GM11168 (cell line): ENCODE measurements around the gene PABPC1L.

ENCODE experiments used
- in situ Hi-C: fragments of 300-500 bp; cut with MboI; formaldehyde crosslinking; loops from one replicate; pipeline ENCODE4 v1.12.0; 2022; ENCODE audit warnings: low sequenced_read_pairs; ENCODE audit not compliant: unreplicated experiment

The PABPC1L gene

DNA sequence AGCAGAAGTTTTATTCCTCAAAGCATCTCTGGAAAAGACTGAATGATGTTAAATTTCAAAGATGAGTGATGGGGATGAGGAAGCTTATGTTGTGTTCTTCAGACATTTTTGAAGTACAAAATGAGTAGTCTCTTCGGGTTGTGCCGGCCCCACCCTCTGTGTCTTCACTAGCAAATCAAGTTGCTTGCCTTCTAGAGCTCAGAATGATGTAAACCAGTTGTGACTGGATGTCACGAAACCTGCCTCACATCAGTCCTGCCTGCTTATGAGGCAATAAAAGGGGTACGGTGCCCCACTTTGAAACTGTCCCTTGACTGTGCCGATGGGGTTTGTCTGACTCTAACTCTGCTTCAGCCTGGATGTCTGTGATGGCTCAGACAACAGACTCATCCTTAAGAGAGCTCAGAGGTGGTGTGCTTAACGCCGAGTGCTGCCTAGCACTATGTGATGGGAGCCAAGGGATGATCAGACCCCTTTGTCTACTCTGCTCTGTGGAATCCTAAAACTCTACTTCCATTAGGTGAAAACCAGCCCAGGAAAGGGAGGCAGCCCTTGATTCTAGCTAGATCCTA lies 31.3 kb downstream of the PABPC1L start:
- in situ Hi-C loops, result no loop called here

DNA sequence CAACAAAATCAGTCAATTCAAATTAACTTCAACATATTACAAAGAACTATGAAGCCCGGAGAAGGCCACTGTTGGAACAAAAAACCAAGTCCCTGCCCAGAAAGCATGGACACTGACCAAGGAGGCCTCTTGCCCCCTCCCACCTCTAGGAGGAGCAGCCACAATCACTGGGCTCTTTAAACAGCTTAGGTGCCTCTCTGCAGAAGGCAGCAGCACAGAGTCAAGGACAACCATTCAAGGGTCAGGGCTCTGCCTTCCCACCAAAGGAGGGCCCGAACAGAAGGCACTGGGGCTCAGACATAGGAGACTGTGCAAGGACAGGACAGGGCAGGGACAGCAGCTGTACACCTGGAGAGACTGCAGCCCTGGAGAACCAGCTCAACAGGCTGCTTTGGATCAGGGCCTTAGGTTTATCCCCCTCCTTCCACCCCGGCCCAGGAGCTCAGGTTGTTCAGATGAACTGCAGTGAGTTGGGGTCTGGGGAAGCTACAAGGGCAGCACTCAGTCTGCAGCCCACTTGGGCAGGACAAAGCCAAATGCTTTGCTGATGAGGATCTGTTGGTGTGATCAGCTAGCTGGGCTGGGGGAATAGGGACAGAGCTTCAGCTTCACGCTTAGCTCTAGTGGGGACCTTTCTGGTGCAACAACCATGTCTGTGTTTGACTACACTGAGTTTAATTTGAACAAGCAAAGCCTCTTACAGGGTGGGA lies 32.6 kb downstream of the PABPC1L start:
- in situ Hi-C loops, result no loop called here

DNA sequence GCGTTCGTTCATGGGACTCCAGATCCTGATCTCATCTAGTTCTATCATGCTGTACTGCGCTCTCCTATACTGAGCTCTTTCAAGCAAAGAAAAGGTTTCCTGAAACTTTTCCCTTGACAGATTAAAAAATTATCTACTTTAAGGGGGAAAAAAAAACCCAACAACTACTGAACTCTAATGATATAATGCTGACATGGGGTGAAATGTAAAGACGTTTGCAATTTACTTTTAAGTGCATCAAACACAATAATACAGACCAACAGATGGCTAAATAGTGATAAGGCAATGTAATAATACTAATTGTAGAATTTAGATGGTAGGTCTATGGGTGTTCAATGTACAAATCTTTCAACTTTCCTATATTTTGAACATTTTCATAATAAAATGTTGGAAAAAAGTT lies 34.0 kb downstream of the PABPC1L start:
- in situ Hi-C loops, result no loop called here

DNA sequence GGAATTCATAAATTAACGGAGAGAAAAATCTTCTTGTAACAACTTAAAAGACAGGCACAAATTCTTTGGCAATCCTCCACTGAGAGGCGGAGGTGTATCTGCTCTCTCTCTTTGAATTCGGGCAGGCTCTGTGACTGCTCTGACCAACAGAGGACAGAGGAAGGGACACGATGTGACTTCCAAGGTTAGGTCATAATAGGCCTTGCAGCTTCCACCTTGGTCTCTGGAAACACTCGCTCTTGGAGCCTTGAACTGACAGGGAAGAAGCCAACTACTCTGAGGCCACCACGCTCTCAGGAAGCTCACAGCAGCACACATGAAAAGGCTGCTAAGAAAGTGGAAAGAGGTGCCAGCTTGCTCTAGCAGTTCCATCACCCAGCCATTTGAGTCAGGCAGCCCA lies 35.4 kb downstream of the PABPC1L start:
- in situ Hi-C loops, result no loop called here

DNA sequence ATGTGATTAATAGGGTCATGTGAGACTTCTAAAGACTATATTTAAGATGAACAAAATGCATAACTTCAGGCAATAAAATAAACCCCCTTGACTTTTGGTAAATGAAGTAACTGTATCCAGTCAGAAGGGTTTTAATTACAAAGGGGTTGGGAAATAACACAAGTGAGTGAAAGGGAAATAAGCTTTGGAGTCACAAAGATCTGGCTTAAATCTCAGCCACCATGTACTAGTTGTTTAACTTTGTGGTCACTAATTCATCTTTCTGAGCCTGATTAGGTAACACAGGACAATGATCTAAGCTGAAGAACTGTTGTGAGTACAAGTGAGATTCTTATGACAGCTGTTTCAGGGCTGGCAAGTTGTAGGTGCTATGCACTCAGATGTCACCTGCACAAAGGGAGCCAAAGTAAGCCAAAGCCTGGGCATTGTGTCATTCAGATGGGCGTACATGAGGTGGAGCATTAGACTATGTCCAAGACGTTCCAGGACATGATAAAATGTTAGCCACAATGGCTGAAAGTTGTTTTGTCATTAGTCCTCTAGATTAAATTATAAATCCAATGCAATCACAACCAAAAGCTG lies 36.5 kb downstream of the PABPC1L start:
- in situ Hi-C loops, result no loop called here

DNA sequence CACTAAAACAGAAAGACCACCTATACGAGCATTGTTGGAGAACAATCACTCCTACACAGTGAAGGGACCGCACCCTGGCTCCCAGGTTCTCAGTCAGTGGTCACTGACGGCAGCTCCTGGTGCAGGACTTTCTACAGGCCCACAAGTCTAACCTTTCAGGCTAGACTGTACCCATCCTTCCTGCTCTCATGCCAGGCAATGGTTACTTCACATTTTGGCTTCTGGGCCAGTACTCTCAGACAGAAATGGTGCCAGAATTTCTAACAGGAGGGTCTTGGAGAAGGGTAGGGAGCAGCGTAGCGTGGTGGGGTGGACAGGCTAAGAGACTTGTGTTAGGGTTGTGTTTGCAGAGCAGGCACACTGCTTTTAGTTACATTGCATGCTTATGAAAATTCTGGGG lies 38.2 kb downstream of the PABPC1L start:
- in situ Hi-C loops, result no loop called here

DNA sequence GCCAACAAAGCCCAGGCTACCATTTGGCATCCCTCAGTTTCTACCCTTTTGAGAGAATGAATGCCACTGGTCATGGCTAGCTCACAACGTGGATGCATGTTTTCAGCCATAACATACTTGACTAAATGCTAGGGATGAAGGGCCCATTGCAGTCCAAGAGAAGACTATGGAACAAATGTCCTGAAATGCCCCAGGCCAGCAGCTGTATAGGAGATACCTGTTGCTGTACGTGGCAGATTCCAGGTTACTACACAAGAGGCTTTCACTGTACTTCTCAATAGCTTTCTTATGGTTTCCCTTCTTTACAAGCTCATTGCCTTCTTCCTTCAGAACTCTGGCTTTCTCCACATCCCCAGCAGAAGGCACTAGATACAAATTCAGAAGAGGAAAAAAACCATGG lies 38.7 kb downstream of the PABPC1L start:
- in situ Hi-C loops, result no loop called here

DNA sequence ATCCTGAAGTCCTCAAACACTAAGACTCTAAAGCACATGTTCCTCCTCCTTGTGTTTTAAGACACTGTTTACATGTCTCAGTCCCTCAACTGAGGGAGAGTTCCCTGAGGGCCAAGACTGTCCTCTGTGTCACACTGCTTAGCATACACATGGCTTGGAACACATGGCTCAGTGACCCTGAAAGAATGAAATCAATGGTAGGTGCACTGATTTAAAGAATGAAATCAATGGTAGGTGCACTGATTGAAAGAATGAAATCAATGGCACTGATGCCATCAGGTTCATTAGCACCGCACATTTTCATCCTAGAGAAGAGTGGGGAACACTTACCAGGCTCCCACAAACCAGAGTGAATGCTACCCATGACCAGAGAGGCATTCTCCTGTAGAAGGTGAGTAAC lies 40.5 kb downstream of the PABPC1L start:
- in situ Hi-C loops, result no loop called here

DNA sequence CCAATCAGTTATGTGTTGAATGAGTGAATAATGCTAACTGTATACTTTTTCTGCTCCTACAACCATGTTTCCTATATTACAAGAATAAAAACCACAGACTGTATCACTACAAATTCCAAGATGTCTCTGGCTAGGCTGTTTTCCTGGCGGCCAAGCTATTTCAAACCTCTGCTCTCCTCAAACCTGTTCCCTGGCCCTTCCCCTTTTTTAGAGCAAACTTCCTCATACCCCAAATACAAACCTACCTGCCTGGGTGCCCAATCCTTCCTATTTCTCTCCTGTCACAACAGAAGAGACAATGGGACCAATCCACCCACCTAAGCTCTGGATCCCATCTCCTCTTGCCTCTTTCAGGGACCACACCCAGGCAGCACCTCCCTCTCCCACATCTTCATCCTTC lies 42.9 kb downstream of the PABPC1L start:
- in situ Hi-C loops, result no loop called here

DNA sequence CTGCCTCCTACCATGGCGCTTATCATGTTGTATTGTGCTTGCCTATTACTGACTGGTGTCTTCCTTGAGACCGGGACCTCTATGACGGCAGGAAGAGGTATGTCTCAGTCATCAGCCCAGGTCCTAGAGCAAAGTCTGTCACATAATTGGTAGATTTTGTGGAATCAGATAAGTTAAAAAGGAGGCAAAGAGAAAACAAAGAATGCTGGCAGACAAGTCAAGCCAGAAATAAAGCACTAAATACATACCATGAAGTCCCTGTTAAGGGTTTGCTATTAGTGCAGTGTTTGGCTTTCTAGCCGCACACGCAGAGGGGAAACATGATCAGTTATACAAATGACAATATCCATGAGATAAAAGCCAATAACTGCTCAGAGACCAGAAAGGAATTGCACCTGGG lies 44.4 kb downstream of the PABPC1L start:
- in situ Hi-C loops, result no loop called here

DNA sequence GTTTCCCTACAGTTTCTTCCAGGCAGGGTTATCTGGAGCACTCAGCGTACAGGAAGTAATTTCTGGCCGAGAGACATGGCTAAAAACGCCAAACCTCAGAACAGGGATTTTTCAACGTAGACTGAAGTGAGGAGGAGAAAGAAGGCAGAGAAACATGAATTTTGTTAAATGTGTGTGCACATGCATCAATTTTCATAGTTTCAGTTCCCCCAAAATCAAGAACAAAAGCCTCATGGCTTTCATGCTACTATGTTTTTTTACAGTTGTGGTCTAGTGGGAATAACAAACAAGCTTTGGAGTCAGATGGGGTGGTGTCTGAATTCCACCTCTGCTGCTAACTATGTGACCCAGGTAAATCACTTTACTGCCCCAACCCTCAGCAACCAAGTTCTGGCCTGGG lies 45.4 kb downstream of the PABPC1L start:
- in situ Hi-C loops, result no loop called here

DNA sequence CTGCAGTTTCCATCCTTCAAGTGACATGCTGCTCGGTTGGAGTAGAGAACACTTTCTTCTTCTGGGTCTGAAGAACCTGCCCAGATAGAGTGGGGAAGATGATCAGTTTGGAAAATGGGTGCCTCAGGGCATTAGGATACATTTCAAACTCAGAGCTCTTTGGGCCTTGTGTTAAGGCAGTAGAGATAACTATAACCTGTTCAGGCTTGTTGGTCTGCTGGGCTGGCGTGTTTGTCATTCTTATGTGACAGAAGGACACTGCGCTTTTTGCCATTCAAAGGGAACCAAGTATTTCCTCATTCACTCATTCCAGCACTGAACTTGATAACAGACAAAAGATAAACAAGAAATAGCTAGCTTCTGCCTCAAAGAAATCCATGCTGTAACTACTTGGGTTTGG lies 46.5 kb downstream of the PABPC1L start:
- in situ Hi-C loops, result no loop called here

DNA sequence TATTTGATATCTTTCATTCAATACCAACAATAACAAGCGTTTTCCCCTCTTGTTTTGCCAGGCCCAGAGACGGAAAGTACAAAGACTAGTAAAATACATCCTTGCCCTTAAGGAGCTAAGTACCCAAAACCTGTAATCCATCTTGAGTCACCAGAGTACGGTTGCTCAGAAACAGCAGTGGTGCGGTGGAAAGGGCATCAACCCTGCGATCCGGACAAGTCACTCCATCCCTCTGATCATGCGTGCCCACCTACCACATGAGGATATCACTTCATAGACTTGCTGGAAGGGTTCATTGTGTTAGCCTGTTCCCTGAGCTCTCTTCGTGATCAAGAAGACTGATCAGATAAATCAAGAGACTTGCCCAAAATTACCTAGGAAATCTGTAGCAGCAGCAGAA lies 48.4 kb downstream of the PABPC1L start:
- in situ Hi-C loops, result no loop called here

DNA sequence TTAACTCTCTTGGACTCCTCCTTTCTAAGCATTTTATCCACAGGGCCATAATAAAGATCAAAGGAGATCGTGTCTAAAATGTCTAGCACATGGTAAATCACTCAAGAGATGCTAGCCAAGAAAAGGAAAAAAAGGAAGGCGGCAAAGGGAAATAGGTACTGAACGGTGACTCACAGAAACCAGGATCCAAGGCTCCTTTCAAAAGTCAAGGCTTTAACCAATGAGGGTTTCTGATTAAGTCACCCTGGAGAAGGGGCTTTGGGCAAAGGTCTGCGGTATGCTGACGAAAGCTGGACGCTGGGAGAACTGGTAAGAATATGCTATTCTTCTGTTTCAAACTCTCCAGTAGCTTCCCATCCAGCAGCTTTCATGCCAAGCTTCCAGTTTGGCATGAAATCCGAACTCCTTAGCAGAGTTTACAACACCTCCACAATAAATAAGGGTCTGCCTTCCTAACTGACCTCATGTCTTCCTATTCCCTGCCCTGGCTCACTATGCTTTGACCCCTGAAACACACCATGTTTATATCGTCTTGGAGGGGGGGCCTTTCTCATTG lies 49.3 kb downstream of the PABPC1L start:
- in situ Hi-C loops, result no loop called here

DNA sequence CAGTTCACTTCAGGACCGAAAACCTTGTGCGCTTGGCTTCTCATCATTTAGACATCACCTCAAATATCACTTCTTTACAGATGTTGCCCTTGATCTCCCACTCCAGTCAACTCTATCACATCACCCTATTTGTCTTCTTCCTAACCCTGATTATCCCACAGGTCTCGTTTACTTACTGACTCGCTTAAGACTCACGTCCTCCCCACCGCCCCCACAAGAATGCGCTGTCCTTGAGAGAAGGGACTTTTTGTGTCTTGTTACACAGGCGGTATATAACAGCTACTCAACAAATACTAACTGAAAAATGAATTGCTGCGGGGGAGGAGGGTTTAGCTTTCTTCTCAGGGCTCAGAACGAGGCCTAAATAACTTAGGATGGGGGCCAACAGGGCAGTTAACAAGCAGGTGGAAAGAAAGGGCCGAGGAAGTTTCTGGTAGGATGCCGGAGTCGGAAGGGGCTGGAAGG lies 49.8 kb downstream of the PABPC1L start:
- in situ Hi-C loops, result no loop called here

DNA sequence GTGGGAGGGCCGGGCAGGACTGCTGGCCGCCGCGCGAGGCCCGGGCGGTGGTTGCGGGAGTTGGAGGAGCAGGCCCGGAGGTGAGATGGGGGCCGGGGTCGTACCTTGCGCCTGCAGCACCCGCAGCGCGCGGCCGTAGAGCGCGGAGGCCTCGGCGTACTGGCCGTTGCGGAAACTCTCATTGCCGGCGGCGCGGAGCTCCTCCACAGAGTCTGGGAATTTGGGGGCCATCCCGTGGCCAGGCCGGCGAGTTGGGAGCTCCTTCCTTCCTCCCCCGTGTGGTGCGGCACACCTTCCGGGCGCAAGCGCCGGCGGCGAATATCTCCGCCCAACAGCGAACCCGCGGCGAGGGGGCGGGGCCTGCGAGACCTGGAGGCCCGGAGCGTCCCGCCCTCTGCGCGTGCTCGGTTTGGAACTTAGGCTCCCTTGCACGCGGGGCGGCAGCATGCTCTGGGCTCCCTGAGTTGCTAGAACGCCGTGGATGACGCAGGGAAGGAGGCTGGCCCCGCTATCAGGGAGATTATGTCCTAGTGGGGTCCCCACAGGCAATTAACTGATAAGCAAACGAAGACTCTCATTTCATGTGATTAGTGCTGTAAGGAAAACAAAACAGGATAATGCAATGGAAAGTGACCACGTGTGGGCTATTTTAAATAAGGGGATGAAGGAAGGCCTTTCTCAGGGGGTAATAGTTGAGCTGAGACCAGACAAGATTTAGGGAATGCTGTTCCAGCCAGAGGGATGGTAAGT lies 50.4 kb downstream of the PABPC1L start, which contains the start of gene TOMM34:
TSS of gene TOMM34 (minus strand) at position 295 of the 750 bp plus-strand sequence. CDS start at position 231, 64 bp downstream.
- in situ Hi-C loops, result no loop called here

DNA sequence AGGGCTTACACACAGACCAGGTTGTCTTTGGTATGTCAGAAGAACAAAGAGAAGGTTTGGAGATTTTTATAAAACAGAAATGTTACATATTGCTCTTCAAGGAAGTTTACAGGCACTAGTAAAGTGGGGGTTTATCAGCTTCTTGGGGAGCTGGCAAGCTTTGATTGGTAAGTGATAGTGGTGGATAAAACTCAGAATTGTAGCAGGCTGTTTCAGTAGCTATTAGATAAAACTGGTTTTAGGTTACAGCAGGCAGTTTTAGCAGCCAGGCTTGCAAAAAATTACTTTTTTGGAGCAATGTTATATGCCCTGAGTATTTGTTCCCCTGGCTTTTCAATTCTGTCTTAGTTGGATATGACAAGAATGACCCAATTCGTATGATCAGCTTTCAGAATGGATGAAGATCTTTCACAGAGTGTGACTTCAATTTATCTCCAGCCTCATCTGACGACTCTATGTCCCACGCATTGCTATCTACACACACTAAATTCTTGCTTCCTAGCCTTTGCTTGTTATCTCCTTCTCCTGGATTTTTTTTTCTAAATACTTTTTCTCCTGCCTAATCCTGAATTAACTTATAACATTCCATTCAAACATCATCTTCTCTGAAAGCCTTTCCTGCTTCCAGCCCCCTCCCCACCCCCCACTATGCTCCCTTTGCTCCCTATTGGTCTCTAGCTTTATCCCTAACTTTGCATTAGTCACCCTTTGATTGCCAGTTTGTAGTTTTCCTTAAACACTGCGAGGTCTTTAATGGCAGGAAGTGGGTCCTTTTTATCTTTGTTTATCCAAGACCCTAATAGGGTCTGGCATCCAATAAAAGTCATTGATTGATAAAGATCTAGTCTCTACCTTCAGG lies 51.4 kb downstream of the PABPC1L start:
- in situ Hi-C loops, result no loop called here

DNA sequence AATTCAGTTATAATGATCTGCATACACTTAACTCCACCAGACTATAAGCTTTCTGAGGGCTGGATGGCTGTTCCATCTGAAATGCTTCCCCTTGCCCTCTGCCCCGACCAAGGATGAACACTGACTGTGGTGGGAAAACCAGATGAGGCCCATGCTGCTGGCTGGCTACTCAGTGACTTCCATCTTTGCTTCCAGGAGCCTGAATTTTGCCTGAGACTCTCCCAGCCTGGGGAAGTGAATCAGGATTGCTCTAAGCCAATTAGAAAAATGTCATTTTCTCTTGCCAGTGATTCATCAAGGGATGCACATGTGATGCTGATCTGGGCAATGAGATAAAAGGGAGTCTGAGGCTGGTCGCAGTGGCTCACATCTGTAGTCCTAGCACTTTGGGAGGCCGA lies 52.0 kb downstream of the PABPC1L start:
- in situ Hi-C loops, result no loop called here

DNA sequence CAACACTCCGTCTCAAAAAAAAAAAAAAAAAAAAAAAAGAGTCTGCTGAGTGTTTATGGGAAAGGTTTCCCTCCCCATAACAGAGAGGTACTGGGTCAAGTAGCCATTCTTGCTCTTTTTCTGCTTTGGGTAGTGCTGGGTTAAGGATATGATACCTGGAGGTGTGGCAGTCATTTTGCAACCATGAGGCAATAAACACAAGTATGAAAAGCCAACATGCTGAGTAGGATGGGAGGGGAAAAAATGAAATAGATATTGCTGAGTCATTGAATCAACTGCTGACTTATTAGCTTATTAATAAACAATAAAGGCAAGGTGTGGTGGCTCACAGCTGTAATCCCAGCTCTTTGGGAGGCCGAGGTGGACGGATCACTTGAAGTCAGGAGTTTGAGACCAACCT lies 52.6 kb downstream of the PABPC1L start:
- in situ Hi-C loops, result no loop called here
